ENCODE measurements around the gene COL5A1. TPM values are rescaled to one million over a fixed set of nuclear protein-coding genes. Genes with fewer than 3 reads are reported as not detected.

COL5A1 gene
- total RNA-seq, 1 experiment from 2014 or later = 9.5 TPM

- H2AFZ ChIP-seq (ENCODE audit: low read length) = no peak overlapping the region
- no peak overlapping the region; a peak in 1 of 7 replicates for H3K27ac Mint-ChIP-seq
- H3K4me1 Mint-ChIP-seq = peaks cover 0 to 2% of the 10 kb centered on the region in 2 experiments; a peak in 1 of 4 replicates
- H2AK5ac ChIP-seq (ENCODE audit: insufficient read length, low read length) = no peak overlapping the region
- H2BK20ac ChIP-seq (ENCODE audit: low read depth, low read length, poor library complexity, severe bottlenecking) = no peak overlapping the region
- H2BK5ac ChIP-seq (ENCODE audit: insufficient read length, low read length) = no peak overlapping the region
- peak; percentile 16; the same call in 1 of the 3 replicates for TF ChIP-seq CTCF (conservative IDR thresholded peaks at IDR 0.05)
- H3K9me3 ChIP-seq (ENCODE audit: control insufficient read depth, low read depth, low read length) = no peaks in the 10 kb centered on the region
- H3K9ac ChIP-seq (ENCODE audit: extremely low read depth, insufficient read length, low read length) = no peak overlapping the region
- no peaks in the 10 kb centered on the region for H3K23me2 ChIP-seq (ENCODE audit: insufficient read length, low read depth, low read length, poor library complexity, severe bottlenecking)
- no peak overlapping the region for H3K14ac ChIP-seq (ENCODE audit: insufficient read depth, low read length)
- no peak overlapping the region for H4K91ac ChIP-seq (ENCODE audit: insufficient read length, low read depth, low read length)
- peaks cover 2 to 5% (median 4%) of the 10 kb centered on the region in 3 experiments; a peak in 4 of 7 replicates for H3K36me3 Mint-ChIP-seq (ENCODE audit: insufficient read depth in 1 of 3, low read depth in 3 of 3)
- no peaks in the 10 kb centered on the region for H4K20me1 ChIP-seq (ENCODE audit: control insufficient read depth, insufficient read depth, insufficient read length)
- no peak overlapping the region for H2BK120ac ChIP-seq (ENCODE audit: low read depth, low read length, poor library complexity, severe bottlenecking)
- H3K27me3 ChIP-seq (ENCODE audit: insufficient read depth, low read length) = no peaks in the 10 kb centered on the region
- peaks cover 10% of the 10 kb centered on the region for H3K27me3 Mint-ChIP-seq (ENCODE audit: low read depth)
- no peaks in the 10 kb centered on the region for H3K79me1 ChIP-seq (ENCODE audit: insufficient read depth, low read depth, low read length, poor library complexity, severe bottlenecking)
- no peak overlapping the region for H3K18ac ChIP-seq (ENCODE audit: insufficient read length, low read depth, low read length)
- H3K4me2 ChIP-seq (ENCODE audit: insufficient read depth, insufficient read length, low read length) = no peak overlapping the region
- H3T11ph ChIP-seq (ENCODE audit: low read length) = no peak overlapping the region
- no peaks in the 10 kb centered on the region for H3K4me1 ChIP-seq (ENCODE audit: insufficient read depth, low read length)
- H3K4ac ChIP-seq (ENCODE audit: low read depth, low read length) = no peak overlapping the region
- no peak overlapping the region for H3K23ac ChIP-seq (ENCODE audit: insufficient read length, low read depth, low read length)
- peak; percentile 31 for DNase-seq
- no peak overlapping the region for H3K56ac ChIP-seq (ENCODE audit: insufficient read length, low read depth, low read length)
- no peak overlapping the region for H4K8ac ChIP-seq (replicated peaks; ENCODE audit: insufficient read length, low read depth, low read length)
- H2BK15ac ChIP-seq (ENCODE audit: low read depth, low read length) = no peak overlapping the region
- no peak overlapping the region for H4K5ac ChIP-seq (ENCODE audit: insufficient read length, low read depth, low read length)
- H2BK12ac ChIP-seq (ENCODE audit: insufficient read length, low read depth, low read length) = no peak overlapping the region
- H3K27ac ChIP-seq (ENCODE audit: insufficient read length, low read depth, low read length) = no peak overlapping the region
- no peaks in the 10 kb centered on the region for H3K79me2 ChIP-seq (ENCODE audit: insufficient read depth, low read length)
- no CpG with 5 or more reads among the region's 11 CpGs for WGBS (ENCODE audit: extremely low coverage, insufficient read length, low lambda C conversion rate)
- H3K4me3 Mint-ChIP-seq = no peak overlapping the region
- peaks cover 8% of the 10 kb centered on the region in 2 experiments for H3K9me3 Mint-ChIP-seq
Observed at GRCh38 chr9:134858051-134858841, 216.6 kb downstream of the COL5A1 start.
